ENCODE data around the gene STMN1.
A peak's percentile ranks its signal among the peaks of the same experiment; 100 is the strongest.

The STMN1 gene

GRCh38 chr1:25874635-25875153 lies 31.5 kb downstream of the STMN1 start:
- no peak for TF ChIP-seq POLR2A (IDR thresholded peaks at IDR 0.05; ENCODE audit: low read length)
- DNase-seq: no peak

GRCh38 chr1:25874209-25874608 lies 32.0 kb downstream of the STMN1 start:
- no peak for DNase-seq
- TF ChIP-seq POLR2A (IDR thresholded peaks at IDR 0.05; ENCODE audit: low read length): no peak
- no peak for TF ChIP-seq GATA1 (IDR thresholded peaks at IDR 0.05; ENCODE audit: low read depth, low read length)

DNA sequence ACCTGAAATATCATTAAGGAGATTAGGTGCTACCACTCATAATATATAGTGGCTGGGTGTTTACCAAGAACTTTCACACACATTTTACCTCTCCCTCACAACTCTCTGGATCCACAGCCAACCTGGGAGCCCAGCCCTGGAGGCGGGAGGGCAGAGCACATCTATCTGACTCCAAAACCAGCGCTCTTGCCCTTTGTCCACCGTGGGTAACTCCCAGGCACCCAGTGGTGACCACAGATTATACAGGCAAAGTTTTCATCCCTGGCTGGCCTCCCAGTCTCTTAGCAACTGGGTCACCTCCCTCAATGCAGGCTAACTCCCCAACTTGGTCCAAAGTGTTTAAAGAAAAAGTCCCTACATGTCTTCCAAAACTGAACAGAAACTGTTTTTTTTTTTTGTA lies 33.1 kb downstream of the STMN1 start:
- peak in 1 of 2 experiments; percentile 61 for DNase-seq
- no peak for TF ChIP-seq POLR2A (IDR thresholded peaks at IDR 0.05; ENCODE audit: low read length)
- no peak for TF ChIP-seq GATA1 (IDR thresholded peaks at IDR 0.05; ENCODE audit: low read depth, low read length)

DNA sequence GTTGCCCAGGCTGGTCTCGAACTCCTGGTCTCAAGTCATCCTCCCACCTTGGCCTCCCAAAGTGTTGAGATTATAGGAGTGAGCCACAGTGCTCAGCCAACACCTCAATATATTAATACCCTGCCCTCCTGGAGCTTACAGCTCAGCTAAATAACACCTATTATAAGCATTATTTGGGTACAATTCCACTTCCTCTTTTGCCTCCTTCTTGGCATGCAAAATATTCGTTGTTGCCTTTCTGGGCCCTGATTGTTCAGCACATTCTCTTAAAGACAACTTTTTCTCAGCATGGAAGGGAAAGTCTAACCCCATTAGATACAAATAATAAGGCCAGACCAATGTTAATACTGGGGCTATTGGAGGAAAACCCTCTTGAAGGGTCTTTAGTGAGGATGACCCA lies 33.5 kb downstream of the STMN1 start:
- no peak for DNase-seq

DNA sequence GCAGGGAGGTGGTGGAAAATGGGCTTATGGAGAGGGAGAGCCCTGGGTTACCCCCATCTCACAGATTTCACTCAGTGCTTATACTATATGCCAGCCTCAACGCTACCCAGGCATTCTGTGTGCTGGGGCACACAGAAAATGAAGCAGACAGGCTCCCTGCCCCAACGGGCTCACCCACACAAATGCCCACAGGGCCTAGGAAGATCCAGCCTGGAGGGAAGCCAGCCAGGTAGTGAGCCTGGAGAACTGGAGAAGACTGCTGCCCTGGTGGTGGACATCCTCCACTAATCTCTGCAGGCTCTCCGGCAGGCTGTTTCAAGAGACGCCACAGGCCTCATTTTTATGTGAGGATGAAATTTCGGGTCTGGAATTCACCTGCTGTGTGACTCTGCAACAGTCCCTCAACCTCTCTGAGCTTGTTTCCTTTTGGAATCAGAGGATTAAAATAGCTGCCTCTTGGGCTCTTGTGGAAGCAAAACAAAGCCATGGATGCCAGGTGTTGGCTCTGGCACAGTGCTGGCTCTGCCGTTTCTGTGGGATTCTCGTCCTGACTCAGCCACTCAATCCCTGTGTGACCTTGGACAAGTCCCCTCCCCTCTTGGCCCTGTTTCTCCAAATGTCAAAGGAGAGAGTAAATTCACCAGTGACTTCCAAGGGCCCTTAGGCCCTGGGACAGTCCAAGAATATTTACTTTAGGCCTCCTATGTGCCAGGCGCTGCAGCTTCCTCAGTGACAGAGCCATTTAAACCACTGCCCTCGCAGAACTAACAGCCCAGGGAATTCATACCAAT lies 34.3 kb downstream of the STMN1 start:
- TF ChIP-seq GATA1 (IDR thresholded peaks at IDR 0.05; ENCODE audit: low read depth, low read length) (no peak), POLR2A (IDR thresholded peaks at IDR 0.05; ENCODE audit: low read length) (no peak)
- DNase-seq: no peak

More for the DNA sequence above, 33.5 kb downstream of the STMN1 start:
- no peak for TF ChIP-seq GATA1 (IDR thresholded peaks at IDR 0.05; ENCODE audit: low read depth, low read length)
- TF ChIP-seq POLR2A (IDR thresholded peaks at IDR 0.05; ENCODE audit: low read length): no peak

DNA sequence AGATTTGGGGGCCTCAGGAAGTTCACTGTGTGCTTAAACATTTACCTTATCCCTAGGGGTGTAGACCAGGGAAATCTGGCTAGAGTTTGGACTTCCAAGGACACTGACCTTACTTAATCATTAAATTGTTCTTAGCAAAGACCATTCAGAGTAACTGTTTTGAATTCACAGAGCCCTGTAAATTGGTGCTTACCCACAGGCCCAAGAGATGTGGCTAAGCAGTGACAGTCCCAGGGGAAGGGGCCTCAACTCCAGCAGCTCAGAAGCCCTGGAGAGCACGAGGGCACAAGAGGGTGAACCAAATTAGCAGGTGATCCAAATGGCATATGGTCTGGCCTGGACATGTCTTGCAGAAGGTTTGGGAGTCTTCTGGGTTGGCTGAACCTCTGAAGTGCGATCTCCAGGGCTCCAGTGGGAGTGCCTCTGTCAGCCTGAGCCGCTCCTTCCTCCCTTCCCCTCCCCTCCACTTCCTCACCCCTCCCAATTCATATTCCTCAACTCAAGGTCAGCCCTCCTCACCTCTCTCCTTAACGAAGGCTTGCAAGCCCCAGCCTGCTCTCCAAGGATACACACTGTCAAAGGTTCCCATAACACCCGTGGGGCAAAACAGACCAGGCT lies 35.0 kb downstream of the STMN1 start:
- no peak for TF ChIP-seq POLR2A (IDR thresholded peaks at IDR 0.05; ENCODE audit: low read length)
- no peak for DNase-seq

DNA sequence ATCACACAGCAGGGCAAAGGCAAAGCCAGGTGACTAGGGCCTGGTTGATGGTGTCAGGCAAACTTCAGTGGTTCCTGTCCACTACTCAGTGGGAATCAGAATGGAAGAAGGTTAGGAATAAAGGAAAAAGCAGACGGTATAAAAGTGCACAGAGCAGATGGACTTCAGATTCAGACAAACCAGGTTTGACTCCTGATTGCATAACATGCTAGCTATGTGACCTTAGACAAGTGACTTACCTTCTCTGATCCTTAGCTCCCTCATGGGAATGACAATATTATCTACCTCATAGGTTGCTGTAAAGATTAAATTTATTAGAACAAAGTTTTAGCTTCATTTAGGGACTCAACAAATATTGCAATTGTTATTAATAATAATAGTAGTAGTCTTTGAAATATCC lies 35.6 kb downstream of the STMN1 start:
- no peak for DNase-seq
- TF ChIP-seq POLR2A (IDR thresholded peaks at IDR 0.05; ENCODE audit: low read length) (no peak), GATA1 (IDR thresholded peaks at IDR 0.05; ENCODE audit: low read depth, low read length) (no peak)

DNA sequence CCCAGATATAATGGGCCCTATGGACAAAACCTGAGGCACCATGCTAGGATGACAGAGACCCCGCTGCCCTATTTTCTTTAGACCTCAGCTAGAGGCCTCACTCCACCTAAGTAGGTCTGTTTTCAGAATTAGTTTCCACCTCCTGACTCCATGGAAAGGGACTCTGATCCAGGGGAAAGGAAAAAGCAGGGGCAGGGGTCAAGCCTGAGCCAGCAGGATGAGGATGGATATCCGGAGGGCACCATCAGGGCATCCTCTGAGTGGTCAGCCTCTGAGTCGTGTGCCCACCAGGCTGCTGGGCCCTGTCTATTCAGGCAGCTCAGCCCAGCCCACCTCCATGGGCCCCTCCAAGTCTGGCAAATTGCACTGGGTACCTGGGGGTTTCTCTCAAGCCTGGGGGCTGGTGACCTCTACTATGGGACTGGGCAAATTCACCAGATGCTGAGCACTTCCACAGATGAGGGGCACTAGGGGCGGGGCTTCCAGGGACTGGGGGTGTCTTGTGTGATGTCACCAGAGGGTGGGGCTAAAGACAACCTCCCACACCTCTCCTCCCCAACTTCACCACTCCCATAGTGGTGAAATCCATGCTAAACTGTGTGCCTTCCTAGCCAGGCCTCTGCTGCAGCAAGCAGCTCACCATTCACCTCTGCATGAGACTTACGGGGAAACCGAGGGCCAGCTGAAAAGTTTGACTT lies 36.2 kb downstream of the STMN1 start:
- TF ChIP-seq GATA1 (IDR thresholded peaks at IDR 0.05; ENCODE audit: low read depth, low read length): no peak
- peak in 1 of 2 experiments; percentile 43 for DNase-seq

DNA sequence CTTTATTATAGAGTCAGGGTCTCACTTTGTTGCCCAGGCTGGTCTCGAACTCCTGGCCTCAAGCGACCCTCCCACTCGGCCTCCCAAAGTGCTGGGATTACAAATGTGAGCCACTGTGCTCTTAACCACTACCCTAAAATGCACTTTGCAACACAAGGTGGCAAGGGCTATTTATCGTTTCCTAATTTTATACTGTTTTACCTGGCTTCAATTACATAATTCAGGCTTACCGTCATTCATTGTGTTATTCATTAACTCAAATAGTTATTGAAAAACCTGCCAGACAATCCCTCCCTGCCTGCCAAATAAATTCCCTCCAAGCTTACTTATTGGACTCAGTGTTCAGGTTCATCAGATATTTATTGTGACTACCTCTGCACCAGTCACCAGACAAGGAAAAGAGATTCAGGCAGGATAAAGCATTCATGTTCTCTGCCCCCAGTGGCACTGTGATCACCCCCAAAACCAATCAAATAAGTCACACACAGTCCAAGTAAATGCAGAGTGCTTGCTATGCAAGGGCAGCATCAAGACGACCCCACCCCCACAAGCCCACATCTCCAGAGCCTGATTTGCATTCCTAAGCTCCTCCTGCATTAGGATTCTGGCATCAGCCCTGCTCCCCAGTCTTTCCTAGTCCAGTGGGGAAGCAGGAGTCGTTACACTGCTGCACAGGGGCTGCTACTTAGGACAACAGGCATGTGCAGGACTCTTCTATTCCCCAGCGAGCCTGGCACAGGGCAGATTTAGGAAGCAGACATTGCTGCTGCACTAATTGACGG lies 38.8 kb downstream of the STMN1 start:
- no peak for DNase-seq
- TF ChIP-seq GATA1 (IDR thresholded peaks at IDR 0.05; ENCODE audit: low read depth, low read length) (no peak), POLR2A (IDR thresholded peaks at IDR 0.05; ENCODE audit: low read length) (no peak)

- no peak for TF ChIP-seq POLR2A (IDR thresholded peaks at IDR 0.05; ENCODE audit: low read length)
- no peak for TF ChIP-seq GATA1 (IDR thresholded peaks at IDR 0.05; ENCODE audit: low read depth, low read length)
- DNase-seq: no peak
Measured at GRCh38 chr1:25866288-25866687, 39.9 kb downstream of the STMN1 start.

DNA sequence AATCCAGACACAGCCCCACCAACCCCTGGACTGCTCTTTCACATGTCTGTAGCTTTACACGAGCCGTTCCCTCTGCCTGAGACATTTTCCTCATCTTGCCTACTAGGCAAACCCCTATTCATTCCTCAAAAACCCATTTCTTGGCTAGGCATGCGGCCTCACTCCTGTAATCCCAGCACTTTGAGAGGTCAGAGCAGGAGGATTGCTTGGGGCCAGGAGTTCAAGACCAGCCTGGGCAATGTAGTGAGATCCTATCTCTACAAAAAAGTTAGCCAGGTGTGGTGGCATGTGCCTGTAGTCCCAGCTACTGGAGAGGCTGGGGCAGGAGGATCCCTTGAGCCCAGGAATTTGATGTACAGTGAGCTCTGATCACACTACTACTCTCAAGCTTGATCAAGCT lies 41.8 kb downstream of the STMN1 start:
- TF ChIP-seq GATA1 (IDR thresholded peaks at IDR 0.05; ENCODE audit: low read depth, low read length): no peak
- TF ChIP-seq POLR2A (IDR thresholded peaks at IDR 0.05; ENCODE audit: low read length): no peak
- no peak for DNase-seq

GRCh38 chr1:25863486-25864262 lies 42.5 kb downstream of the STMN1 start:
- TF ChIP-seq POLR2A (IDR thresholded peaks at IDR 0.05; ENCODE audit: low read length) (no peak), GATA1 (IDR thresholded peaks at IDR 0.05; ENCODE audit: low read depth, low read length) (no peak)
- DNase-seq: no peak
